AG10803 (cell line): Measurements from ENCODE around the gene NUP188.

ENCODE experiments used
- DNase-seq: peaks from one replicate; pipeline ENCODE4 v3.0.0; 2010; ENCODE audit warnings: low read depth
- H3K4me3 ChIP-seq: 2 replicates; pipeline ENCODE4 v1.5.1; 2011; ENCODE audit warnings: mild to moderate bottlenecking, low read length, control low read depth
- CTCF ChIP-seq: conservative IDR thresholded peaks from 2 replicates; pipeline ENCODE4 v1.5.1; 2011; ENCODE audit warnings: mild to moderate bottlenecking, low read length, control low read depth, inconsistent platforms

NUP188 gene

GRCh38 chr9:129010267-129010975 is 62.9 kb downstream of the NUP188 start:
- TF ChIP-seq CTCF = no peak
- no peak for DNase-seq
- H3K4me3 ChIP-seq = no peak overlapping the region

GRCh38 chr9:129011170-129011569 is 63.7 kb downstream of the NUP188 start:
- DNase-seq = no peak
- no peak for TF ChIP-seq CTCF

GRCh38 chr9:129011761-129012181 is 64.3 kb downstream of the NUP188 start:
- DNase-seq = no peak
- H3K4me3 ChIP-seq = no peak overlapping the region
- TF ChIP-seq CTCF = no peak

More at GRCh38 chr9:129011170-129011569, 63.7 kb downstream of the NUP188 start:
- H3K4me3 ChIP-seq = no peak overlapping the region

GRCh38 chr9:129012343-129012742 is 64.8 kb downstream of the NUP188 start:
- no peak for TF ChIP-seq CTCF
- no peak for DNase-seq
- H3K4me3 ChIP-seq = no peak overlapping the region

- H3K4me3 ChIP-seq = no peak overlapping the region
- TF ChIP-seq CTCF = no peak
- DNase-seq = no peak
Measured at GRCh38 chr9:129012893-129013448, 65.5 kb downstream of the NUP188 start.

- H3K4me3 ChIP-seq = no peak overlapping the region
- DNase-seq = no peak
- no peak for TF ChIP-seq CTCF
Measured at GRCh38 chr9:129013674-129014073, 66.2 kb downstream of the NUP188 start.

GRCh38 chr9:129014124-129014523 is 66.6 kb downstream of the NUP188 start:
- TF ChIP-seq CTCF = no peak

More at GRCh38 chr9:129014124-129014523, 66.6 kb downstream of the NUP188 start:
- DNase-seq = no peak
- no peak overlapping the region for H3K4me3 ChIP-seq
